H9 (cell line): ENCODE results near the gene PPP1R16B. TPM values are rescaled to one million over a fixed set of nuclear protein-coding genes. Genes with fewer than 3 reads are reported as not detected.

Source experiments
- DNase-seq: peaks from one replicate; pipeline ENCODE4 v3.0.0-alpha.2; 2017
- H2AFZ ChIP-seq: one replicate; pipeline ENCODE4 v1.6.1; 2013; ENCODE audit warnings: mild to moderate bottlenecking, low read length, control low read depth, moderate library complexity
- H2AK5ac ChIP-seq: 2 replicates; pipeline ENCODE4 v1.6.1; 2013; ENCODE audit warnings: low read length, control low read depth, mixed read lengths; ENCODE audit not compliant: insufficient read length
- H2BK120ac ChIP-seq: one replicate; pipeline ENCODE4 v1.6.1; 2013; ENCODE audit warnings: low read depth, mild to moderate bottlenecking, low read length, control low read depth, inconsistent platforms; ENCODE audit not compliant: poor library complexity, severe bottlenecking
- H2BK12ac ChIP-seq: 2 replicates; pipeline ENCODE4 v1.6.1; 2013; ENCODE audit warnings: low read length, control low read depth, mixed read lengths, low read depth; ENCODE audit not compliant: insufficient read length
- H2BK15ac ChIP-seq: 2 replicates; pipeline ENCODE4 v1.6.1; 2013; ENCODE audit warnings: low read depth, low read length, control low read depth
- H2BK20ac ChIP-seq: one replicate; pipeline ENCODE4 v1.6.1; 2013; ENCODE audit warnings: low read depth, mild to moderate bottlenecking, low read length, control low read depth, inconsistent platforms; ENCODE audit not compliant: poor library complexity, severe bottlenecking
- H2BK5ac ChIP-seq: 2 replicates; pipeline ENCODE4 v1.6.1; 2013; ENCODE audit warnings: low read length, control low read depth, mixed read lengths; ENCODE audit not compliant: insufficient read length
- H3K14ac ChIP-seq: 2 replicates; pipeline ENCODE4 v1.6.1; 2013; ENCODE audit warnings: low read length, control low read depth; ENCODE audit not compliant: insufficient read depth
- H3K18ac ChIP-seq: 2 replicates; pipeline ENCODE4 v1.6.1; 2013; ENCODE audit warnings: low read depth, mild to moderate bottlenecking, mixed read lengths, low read length, control low read depth; ENCODE audit not compliant: insufficient read length
- H3K23ac ChIP-seq: 2 replicates; pipeline ENCODE4 v1.6.1; 2013; ENCODE audit warnings: low read length, control low read depth, mixed read lengths, low read depth; ENCODE audit not compliant: insufficient read length
- H3K23me2 ChIP-seq: 2 replicates; pipeline ENCODE4 v1.6.1; 2013; ENCODE audit warnings: low read depth, mild to moderate bottlenecking, mixed read lengths, low read length, control low read depth; ENCODE audit not compliant: insufficient read length, poor library complexity, severe bottlenecking
- H3K27ac ChIP-seq: 2 replicates; pipeline ENCODE4 v1.5.1; 2013; ENCODE audit warnings: low read length, control low read depth, mixed read lengths, low read depth; ENCODE audit not compliant: insufficient read length
- H3K27me3 ChIP-seq: 2 replicates; pipeline ENCODE4 v1.6.1; 2013; ENCODE audit warnings: low read length, control low read depth, inconsistent platforms; ENCODE audit not compliant: insufficient read depth
- H3K4ac ChIP-seq: 2 replicates; pipeline ENCODE4 v1.6.1; 2013; ENCODE audit warnings: low read depth, mild to moderate bottlenecking, control low read depth, inconsistent platforms, low read length, moderate library complexity
- H3K4me1 ChIP-seq: 2 replicates; pipeline ENCODE4 v1.6.1; 2013; ENCODE audit warnings: low read length, control low read depth, inconsistent platforms; ENCODE audit not compliant: insufficient read depth
- H3K4me2 ChIP-seq: 2 replicates; pipeline ENCODE4 v1.6.1; 2013; ENCODE audit warnings: low read length, control low read depth, mixed read lengths; ENCODE audit not compliant: insufficient read length, insufficient read depth
- H3K56ac ChIP-seq: 2 replicates; pipeline ENCODE4 v1.6.1; 2013; ENCODE audit warnings: low read depth, mild to moderate bottlenecking, mixed read lengths, low read length, control low read depth; ENCODE audit not compliant: insufficient read length
- H3K79me1 ChIP-seq: 2 replicates; pipeline ENCODE4 v1.6.1; 2013; ENCODE audit warnings: low read depth, mild to moderate bottlenecking, moderate library complexity, low read length, control low read depth, inconsistent platforms; ENCODE audit not compliant: insufficient read depth, poor library complexity, severe bottlenecking
- H3K79me2 ChIP-seq: 2 replicates; pipeline ENCODE4 v1.6.1; 2013; ENCODE audit warnings: low read length, control low read depth, inconsistent platforms; ENCODE audit not compliant: insufficient read depth
- H3K9ac ChIP-seq: 2 replicates; pipeline ENCODE4 v1.6.1; 2013; ENCODE audit warnings: low read length, control low read depth, mixed read lengths; ENCODE audit not compliant: insufficient read length; ENCODE audit errors: extremely low read depth
- H3K9me3 ChIP-seq: one replicate; pipeline ENCODE4 v1.6.1; 2013; ENCODE audit warnings: low read depth, low read length, inconsistent platforms; ENCODE audit not compliant: control insufficient read depth
- H3T11ph ChIP-seq: one replicate; pipeline ENCODE4 v1.6.1; 2013; ENCODE audit warnings: mild to moderate bottlenecking, low read length, control low read depth, inconsistent platforms
- H4K20me1 ChIP-seq: one replicate; pipeline ENCODE4 v1.6.1; 2013; ENCODE audit not compliant: control insufficient read depth, insufficient read length, insufficient read depth
- H4K5ac ChIP-seq: 2 replicates; pipeline ENCODE4 v1.6.1; 2013; ENCODE audit warnings: low read depth, mild to moderate bottlenecking, mixed read lengths, low read length, control low read depth; ENCODE audit not compliant: insufficient read length
- H4K8ac ChIP-seq: replicated peaks from 2 replicates; pipeline ENCODE4 v1.6.1; 2013; ENCODE audit warnings: low read length, control low read depth, mixed read lengths, low read depth; ENCODE audit not compliant: insufficient read length
- H4K91ac ChIP-seq: 2 replicates; pipeline ENCODE4 v1.6.1; 2013; ENCODE audit warnings: low read depth, mild to moderate bottlenecking, moderate library complexity, mixed read lengths, low read length, control low read depth; ENCODE audit not compliant: insufficient read length
- H3K27ac Mint-ChIP-seq, 3 experiments: 2 replicates in 2 of 3; 3 replicates in 1 of 3; pipeline ENCODE4 v1.8.0; 2020 to 2021; ENCODE audit warnings: mixed read lengths in 3 of 3, mild to moderate bottlenecking in 1 of 3, moderate library complexity in 1 of 3
- H3K27me3 Mint-ChIP-seq: 2 replicates; pipeline ENCODE4 v1.8.0; 2021; ENCODE audit warnings: low read depth, mild to moderate bottlenecking, moderate library complexity, mixed read lengths
- H3K36me3 Mint-ChIP-seq, 3 experiments: 2 replicates in 2 of 3; 3 replicates in 1 of 3; pipeline ENCODE4 v1.8.0; 2020 to 2021; ENCODE audit warnings: low read depth in 3 of 3, mixed read lengths in 3 of 3; ENCODE audit not compliant: insufficient read depth in 1 of 3
- H3K4me1 Mint-ChIP-seq, 2 experiments: 2 replicates each; pipeline ENCODE4 v1.8.0; 2020; ENCODE audit warnings: mixed read lengths in 2 of 2
- H3K4me3 Mint-ChIP-seq, 2 experiments: 2 replicates in 1 of 2; 3 replicates in 1 of 2; pipeline ENCODE4 v1.8.0; 2020 to 2021; ENCODE audit warnings: mild to moderate bottlenecking in 2 of 2, mixed read lengths in 2 of 2, moderate library complexity in 1 of 2
- H3K9me3 Mint-ChIP-seq, 2 experiments: 2 replicates in 1 of 2; 3 replicates in 1 of 2; pipeline ENCODE4 v1.8.0; 2020; ENCODE audit warnings: mild to moderate bottlenecking in 2 of 2, mixed read lengths in 2 of 2, moderate library complexity in 1 of 2
- CTCF ChIP-seq: fragments of 200-600 bp; sonication (generic); conservative IDR thresholded peaks from 3 replicates; pipeline ENCODE4 v1.8.0; 2021; ENCODE audit warnings: antibody characterized with exemption, mild to moderate bottlenecking
- WGBS: extraction: QIAGEN DNeasy Blood & Tissue Kit; methylation state at CpG from one replicate; pipeline ENCODE4 v1.1.7; 2013; ENCODE audit warnings: missing lambda C conversion rate, low lambda C conversion rate, mixed read lengths; ENCODE audit not compliant: insufficient read length; ENCODE audit errors: extremely low coverage; 5-methylcytosine and 5-hydroxymethylcytosine counted together
- total RNA-seq: library from RNA; stranded (reverse); gene quantifications from 2 replicates; pipeline ENCODE4 v1.2.1, GENCODE V29; 2021

Gene PPP1R16B
- total RNA-seq, 1 experiment from 2014 or later, result 8.2 TPM

- H3K56ac ChIP-seq, result peak overlapping the region; percentile 64
- no peak overlapping the region for H2AFZ ChIP-seq
- no peaks in the 10 kb centered on the region for H3K27me3 ChIP-seq
- H3K36me3 Mint-ChIP-seq, result peaks cover 13 to 27% (median 25%) of the 10 kb centered on the region in 3 experiments
- no peaks in the 10 kb centered on the region for H3K79me2 ChIP-seq
- no peaks in the 10 kb centered on the region for H4K20me1 ChIP-seq
- H3K23me2 ChIP-seq, result no peaks in the 10 kb centered on the region
- H3K4me1 Mint-ChIP-seq, result no peaks in the 10 kb centered on the region
- no peak overlapping the region for H2BK120ac ChIP-seq
- no peak overlapping the region for H3K23ac ChIP-seq
- no CpG with 5 or more reads among the region's 13 CpGs for WGBS
- H4K8ac ChIP-seq, result no peak overlapping the region
- no peak overlapping the region for H4K91ac ChIP-seq
- no peak overlapping the region for H3K4me2 ChIP-seq
- no peak overlapping the region for H2BK12ac ChIP-seq
- H3K79me1 ChIP-seq, result no peaks in the 10 kb centered on the region
- no peak overlapping the region for H3T11ph ChIP-seq
- no peak for DNase-seq
- H3K9ac ChIP-seq, result no peak overlapping the region
- H4K5ac ChIP-seq, result no peak overlapping the region
- no peak overlapping the region for H3K4me3 Mint-ChIP-seq
- no peaks in the 10 kb centered on the region for H3K27me3 Mint-ChIP-seq
- H3K27ac ChIP-seq, result no peak overlapping the region
- H3K14ac ChIP-seq, result no peak overlapping the region
- no peaks in the 10 kb centered on the region; a peak in 1 of 5 replicates for H3K9me3 Mint-ChIP-seq
- H3K4ac ChIP-seq, result no peak overlapping the region
- H3K18ac ChIP-seq, result no peak overlapping the region
- TF ChIP-seq CTCF, result no peak
- no peak overlapping the region for H3K27ac Mint-ChIP-seq
- H3K9me3 ChIP-seq, result no peaks in the 10 kb centered on the region
- no peak overlapping the region for H2BK15ac ChIP-seq
- H3K4me1 ChIP-seq, result no peaks in the 10 kb centered on the region
- H2BK5ac ChIP-seq, result no peak overlapping the region
- no peak overlapping the region for H2BK20ac ChIP-seq
- no peak overlapping the region for H2AK5ac ChIP-seq
Observed at GRCh38 chr20:38907918-38908677, 102.6 kb downstream of the PPP1R16B start.
